AG20443 (cell line): ENCODE measurements around the gene SLC6A18.

Experiments
- DNase-seq: peaks from one replicate; pipeline ENCODE4 v3.0.0; 2012; ENCODE audit warnings: low spot score, mixed read lengths

SLC6A18 gene, protein sequence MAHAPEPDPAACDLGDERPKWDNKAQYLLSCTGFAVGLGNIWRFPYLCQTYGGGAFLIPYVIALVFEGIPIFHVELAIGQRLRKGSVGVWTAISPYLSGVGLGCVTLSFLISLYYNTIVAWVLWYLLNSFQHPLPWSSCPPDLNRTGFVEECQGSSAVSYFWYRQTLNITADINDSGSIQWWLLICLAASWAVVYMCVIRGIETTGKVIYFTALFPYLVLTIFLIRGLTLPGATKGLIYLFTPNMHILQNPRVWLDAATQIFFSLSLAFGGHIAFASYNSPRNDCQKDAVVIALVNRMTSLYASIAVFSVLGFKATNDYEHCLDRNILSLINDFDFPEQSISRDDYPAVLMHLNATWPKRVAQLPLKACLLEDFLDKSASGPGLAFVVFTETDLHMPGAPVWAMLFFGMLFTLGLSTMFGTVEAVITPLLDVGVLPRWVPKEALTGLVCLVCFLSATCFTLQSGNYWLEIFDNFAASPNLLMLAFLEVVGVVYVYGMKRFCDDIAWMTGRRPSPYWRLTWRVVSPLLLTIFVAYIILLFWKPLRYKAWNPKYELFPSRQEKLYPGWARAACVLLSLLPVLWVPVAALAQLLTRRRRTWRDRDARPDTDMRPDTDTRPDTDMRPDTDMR

DNA sequence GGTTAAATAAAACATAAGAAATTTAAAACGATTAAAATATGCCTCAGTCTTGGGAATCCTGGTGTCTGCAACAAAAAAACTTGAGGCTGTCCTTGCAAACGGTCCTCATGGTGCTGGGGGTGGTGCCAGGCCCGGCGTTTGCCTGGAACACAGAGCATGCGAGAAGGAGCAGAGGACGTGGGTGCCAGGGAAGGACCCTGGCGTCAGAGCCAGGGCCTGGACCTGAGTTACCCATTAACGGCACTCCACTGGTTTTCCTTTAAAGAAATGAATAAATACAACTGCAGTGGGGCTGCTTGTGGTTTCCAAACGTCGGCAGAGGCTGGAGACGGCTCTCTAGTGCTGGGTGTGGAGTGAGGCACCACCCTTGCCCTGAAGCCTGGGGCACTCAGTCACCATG, at the start of gene SLC6A18:
TSS of gene SLC6A18 (plus strand) at position 301 of the 400 bp plus-strand sequence. CDS start at position 398, 97 bp downstream.
- DNase-seq, result no peak

GRCh38 chr5:1175801-1176472, 49.2 kb upstream of the SLC6A18 start:
- DNase-seq, result no peak

DNA sequence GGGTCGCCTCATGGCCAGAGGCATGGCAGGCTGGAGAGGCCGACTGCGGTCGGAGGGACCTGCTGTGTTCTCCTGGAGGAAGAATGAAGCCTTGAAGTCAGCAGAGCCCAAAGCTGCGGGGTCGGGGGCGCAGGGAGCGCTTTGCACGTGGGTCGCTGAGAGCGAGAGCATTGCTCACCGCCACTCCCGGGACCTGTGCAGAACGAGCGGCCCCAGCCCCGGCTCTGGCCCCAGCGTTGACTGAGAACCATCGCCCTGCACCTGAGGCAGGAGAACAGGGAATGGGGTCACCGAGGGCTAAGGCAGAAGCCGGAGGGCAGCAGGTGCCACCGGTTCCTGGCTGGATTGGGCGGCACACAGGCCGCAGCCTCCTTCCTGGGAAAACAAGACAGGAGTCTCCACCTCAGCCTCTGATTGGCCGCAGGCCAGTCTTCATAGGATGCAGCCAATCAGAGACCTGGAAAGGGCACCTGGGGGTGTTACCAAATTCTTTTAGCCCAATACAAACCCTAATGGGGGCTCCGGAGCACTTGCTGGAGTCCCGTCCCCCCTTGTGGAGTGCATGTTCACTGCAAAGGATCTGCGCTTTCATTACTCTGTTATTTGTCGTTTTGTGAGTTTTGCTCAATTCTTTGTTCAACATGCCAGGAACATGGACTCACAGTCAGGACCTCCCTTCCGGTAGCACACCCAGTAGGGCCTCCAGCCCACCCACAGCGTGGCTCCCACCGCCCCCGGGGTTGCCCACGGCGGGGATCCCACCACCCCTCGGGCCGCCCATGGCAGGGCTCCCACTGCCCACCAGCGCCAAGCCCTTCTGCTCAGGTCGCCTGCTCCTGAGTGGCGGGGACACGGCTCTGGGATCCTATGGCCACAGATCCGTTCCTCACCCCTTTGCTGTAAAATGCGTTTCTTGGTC, 48.4 kb upstream of the SLC6A18 start:
- DNase-seq, result no peak

GRCh38 chr5:1177826-1178528, 47.2 kb upstream of the SLC6A18 start:
- no peak for DNase-seq

DNA sequence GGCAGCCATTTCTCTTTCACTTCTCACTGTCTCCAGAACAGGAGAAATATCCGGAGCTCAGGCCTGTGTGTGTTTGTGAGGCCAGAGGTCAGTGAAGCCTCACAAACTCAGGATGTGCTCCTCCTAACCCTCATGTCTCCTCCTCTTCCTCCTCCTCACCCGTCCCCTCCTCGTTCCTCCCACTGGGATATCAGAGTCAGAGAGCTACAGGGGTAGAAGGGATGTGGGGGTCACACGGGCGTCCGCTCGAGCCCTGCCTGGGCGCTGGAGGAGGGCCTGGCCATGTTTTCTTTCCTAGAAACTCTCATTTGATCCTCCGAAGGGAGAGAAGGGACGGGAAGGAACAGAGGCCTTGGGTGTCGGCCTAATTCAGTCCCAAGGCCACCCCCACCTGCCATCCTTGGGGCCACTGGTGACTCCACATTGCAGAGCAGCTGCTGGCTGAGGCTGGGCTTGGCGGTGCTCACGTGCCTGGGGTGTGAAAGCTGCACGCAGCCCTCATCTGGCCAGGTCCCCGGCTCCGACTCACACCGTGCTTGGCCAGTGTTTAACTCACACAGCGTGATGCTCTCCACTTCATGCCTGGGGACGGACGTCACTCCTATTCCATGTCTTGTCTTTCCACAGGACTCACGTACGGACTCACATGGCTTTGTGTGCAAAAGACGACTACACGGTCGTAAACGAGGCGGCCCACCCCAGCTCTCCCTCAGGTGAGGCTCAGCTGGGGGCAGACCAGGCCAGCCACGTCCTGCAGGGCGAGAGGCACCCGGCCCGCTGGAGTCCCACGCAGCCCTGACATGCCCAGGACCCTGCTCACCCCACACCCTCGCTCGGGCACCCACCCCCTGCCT, 46.4 kb upstream of the SLC6A18 start:
- DNase-seq, result no peak

- no peak for DNase-seq
Measured at GRCh38 chr5:1179383-1179715, 45.8 kb upstream of the SLC6A18 start.

DNA sequence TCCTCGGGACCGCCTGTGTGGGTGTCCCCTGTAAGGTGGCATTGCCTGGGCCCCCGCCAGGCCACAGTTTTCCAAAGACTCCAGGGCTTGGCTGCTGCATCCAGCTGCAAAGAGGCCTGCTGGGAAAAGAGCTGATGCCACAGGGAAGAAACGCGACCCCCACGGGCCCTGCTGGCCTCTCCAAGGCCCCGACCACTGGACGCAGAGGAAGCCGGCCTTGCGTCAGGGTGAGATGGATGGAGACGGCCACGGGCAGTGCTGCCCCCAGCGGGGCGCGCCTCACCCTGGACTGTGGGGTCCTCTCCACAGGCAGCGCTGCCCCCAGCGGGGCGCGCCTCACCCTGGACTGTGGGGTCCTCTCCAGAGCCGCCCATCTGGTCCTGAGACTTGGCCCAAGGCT, 45.1 kb upstream of the SLC6A18 start:
- DNase-seq, result no peak

- no peak for DNase-seq
Measured at GRCh38 chr5:1180841-1181271, 44.3 kb upstream of the SLC6A18 start.

GRCh38 chr5:1181451-1182359, 43.5 kb upstream of the SLC6A18 start:
- no peak for DNase-seq

- DNase-seq, result no peak
Measured at GRCh38 chr5:1182360-1182632, 42.9 kb upstream of the SLC6A18 start.

- DNase-seq, result no peak
Measured at GRCh38 chr5:1182633-1183423, 42.4 kb upstream of the SLC6A18 start.

DNA sequence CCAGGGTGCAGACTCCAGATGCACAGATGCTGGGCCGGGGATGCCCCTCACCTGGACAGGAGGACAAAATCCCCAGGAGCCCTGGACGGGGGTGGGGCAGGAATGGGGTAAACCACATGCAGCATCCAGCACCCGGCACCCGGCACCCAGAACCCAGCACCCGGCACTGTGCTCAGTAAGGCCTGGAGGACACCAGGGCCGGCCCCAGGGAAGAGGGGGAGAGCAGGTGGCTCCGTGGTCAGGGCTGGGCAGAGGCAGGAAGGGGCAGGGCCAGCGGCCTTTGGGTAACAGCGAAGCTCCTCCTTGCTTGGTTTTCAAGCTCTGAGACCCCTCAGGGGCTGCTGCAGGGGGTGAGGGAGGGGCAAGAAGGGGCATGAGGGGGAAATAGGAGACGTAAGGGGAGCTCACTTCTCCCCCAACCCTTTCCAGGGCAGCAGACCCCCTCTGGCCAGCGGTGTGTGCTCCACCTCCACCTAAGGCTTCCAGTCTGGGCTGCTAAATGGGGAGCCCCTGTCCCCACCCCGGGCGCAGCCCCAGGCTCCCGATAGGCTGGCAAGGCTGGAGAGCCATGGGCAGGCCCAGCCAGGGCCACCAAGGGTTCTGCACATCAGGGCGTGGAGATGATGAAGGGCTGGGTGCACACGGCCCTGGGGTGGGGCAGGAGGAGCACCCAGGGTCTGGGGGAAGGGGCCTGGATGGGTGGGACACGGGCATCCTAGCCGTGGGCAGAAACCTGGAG, 41.6 kb upstream of the SLC6A18 start:
- no peak for DNase-seq

DNA sequence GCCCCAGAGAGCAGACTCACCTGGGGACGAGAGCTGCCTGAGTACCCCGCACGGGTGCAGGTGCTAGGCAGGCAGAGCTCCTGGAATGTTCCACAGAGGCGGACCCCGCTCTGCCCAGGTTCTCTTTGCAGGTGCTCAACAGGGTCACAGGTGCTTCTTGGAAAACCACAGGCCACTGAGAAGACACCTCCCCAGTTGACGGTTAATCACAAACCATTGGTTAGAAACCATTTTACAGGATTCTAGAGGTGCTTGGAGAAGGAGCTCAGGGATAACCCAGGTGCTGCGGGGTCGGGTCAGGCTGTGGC, 41.1 kb upstream of the SLC6A18 start:
- DNase-seq, result no peak

DNA sequence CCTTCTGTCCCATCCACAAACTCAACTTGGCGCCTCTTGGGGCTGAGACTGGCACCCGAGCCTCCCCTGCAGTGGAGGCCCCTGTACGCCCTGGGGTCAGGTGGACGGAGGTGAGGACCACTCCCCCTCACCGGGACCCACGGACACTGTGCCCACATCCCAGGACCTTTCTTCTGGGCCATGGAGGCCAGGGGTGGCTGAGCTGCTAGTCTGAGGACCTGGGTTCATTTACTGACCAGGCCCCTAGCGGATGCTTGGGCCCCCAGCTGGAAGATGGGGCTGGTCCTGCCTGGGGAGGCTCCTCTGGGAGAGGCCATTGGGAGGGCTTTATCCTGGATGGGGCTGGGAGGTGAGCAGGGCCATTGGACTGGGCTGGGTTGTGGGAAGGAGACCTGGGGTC, 40.7 kb upstream of the SLC6A18 start:
- no peak for DNase-seq

DNA sequence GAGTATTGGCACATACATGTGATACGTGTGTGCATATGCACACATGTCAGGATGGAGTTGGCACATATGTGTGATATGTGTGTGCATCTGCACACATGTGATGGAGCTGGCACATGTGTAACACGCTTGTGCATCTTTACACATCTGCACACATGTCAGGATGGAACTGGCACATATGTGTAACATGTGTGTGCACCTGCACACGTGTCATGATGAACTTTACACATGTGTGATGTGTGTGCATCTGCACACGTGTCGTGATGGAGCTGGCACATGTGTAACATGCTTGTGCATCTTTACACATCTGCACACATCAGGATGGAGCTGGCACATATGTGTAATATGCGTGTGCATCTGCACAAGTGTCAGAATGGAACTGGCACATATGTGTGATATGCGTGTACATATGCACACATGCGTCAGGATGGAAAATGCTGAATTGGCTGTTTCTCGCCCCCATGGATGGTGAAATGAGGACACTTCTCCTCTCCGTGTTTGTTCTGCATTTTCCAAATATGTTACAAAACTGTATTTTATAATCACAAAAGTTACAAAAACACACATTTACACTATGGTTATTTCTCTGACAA, 40.0 kb upstream of the SLC6A18 start:
- no peak for DNase-seq

GRCh38 chr5:1185629-1186350, 39.4 kb upstream of the SLC6A18 start:
- DNase-seq, result no peak
